Epidermal melanocyte (primary cell): ENCODE measurements around the gene RNF13.
"Not testable (repeated sequence)": the region's sequence is repeated elsewhere in the genome, so short reads cannot be mapped to it uniquely, and the experiment has no call there.

ENCODE experiments used
- DNase-seq: peaks from one replicate; pipeline ENCODE4 v3.0.0; 2011; ENCODE audit warnings: low spot score; ENCODE audit not compliant: insufficient read length

Gene RNF13

DNA sequence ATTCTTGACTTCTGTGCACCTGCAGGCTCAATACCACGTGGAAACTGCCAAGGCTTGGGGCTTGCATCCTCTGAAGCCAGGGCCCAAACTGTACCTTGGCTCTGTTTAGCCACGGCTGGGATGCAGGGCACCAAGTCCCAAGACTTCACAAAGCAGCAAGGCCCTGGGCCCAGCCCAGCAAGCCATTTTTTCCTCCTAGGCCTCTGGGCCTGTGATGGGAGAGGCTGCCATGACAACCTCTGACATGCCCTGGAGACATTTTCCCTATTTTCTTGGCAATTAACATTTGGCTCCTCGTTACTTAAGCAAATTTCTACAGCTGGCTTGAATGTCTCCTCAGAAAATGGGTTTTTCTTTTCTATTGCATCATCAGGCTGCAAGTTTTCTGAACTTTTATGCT lies 25.5 kb downstream of the RNF13 start:
- DNase-seq: not testable (repeated sequence)

DNA sequence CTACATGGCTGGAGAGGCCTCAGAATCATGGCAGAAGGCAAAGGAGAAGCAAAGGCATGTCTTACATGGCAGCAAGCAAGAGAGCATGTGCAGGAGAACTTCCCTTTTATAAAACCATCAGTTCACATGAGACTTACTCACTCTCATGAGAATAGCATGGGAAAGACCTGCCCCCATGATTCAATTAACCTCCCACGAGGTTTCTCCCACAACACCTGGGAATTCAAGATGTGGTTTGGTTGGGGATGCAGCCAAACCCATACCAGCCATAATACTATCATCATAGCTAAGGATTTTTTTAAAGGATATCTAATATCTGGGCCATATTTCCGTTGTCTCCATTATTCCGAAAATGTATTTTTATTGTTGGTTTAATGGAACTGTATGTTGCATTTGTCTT lies 26.5 kb downstream of the RNF13 start:
- not testable (repeated sequence) for DNase-seq

DNA sequence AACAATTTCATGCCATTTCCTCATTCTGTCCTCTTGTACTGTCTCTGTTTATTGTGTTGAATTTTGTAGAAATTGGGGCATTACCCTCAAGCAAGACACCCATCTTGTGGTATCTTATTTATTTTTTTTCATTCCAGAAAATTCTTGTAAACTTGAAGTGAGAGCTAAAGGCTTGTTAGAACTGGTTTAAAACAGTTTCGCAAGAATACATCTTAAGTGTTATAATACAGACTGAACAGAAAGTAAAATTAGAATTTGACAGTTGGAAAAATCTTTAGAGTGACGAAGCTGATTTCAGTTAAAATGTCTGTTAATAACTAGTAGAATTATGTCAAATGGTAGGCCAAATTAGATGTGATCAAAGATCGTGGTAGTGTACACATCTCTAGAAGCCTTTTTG lies 26.9 kb downstream of the RNF13 start:
- no peak for DNase-seq

DNA sequence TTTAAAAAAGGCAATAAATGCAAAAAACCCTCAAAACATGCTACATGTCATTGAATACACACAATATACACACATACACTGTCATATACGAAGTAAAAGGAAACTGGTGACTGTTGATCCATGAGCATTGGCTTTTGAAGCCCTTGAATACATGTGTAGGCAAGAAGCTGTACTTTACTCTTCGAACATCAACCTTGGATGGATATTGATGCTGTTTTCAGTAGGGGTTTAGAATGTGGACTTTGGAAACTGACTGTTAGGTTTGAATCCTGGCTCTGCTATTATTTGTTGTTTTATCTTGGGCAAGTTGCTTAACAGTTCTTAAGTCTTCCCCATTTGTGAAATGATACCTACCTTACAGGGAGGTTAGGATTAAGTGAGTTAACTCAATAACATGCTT lies 30.5 kb downstream of the RNF13 start:
- no peak for DNase-seq

DNA sequence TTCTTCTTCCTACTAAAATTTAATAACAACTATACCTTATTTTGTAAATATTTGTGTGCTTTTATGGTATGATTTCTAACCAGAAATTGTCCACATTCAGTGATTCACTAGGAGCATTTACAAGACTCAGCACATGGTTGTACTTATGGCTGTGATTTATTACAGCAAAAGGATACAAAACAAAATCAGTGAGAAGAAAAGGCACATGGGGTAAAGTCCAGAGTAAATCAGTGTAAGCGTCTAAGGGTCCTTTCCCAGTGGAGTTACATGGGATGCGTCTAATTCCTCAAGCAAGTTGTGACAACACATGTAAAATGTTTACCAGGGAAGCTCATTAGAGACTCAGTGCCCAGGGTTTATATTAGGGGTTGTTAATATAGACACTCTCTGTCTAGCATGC lies 31.1 kb downstream of the RNF13 start:
- no peak for DNase-seq

- DNase-seq: no peak
These were observed 32.7 kb downstream of the RNF13 start for GRCh38 chr3:149845570-149846244.

GRCh38 chr3:149848238-149848637 lies 35.2 kb downstream of the RNF13 start:
- no peak for DNase-seq

GRCh38 chr3:149848688-149849087 lies 35.7 kb downstream of the RNF13 start:
- DNase-seq: no peak

GRCh38 chr3:149850787-149851584 lies 38.0 kb downstream of the RNF13 start:
- no peak for DNase-seq

GRCh38 chr3:149858911-149859310 lies 45.9 kb downstream of the RNF13 start:
- no peak for DNase-seq

DNA sequence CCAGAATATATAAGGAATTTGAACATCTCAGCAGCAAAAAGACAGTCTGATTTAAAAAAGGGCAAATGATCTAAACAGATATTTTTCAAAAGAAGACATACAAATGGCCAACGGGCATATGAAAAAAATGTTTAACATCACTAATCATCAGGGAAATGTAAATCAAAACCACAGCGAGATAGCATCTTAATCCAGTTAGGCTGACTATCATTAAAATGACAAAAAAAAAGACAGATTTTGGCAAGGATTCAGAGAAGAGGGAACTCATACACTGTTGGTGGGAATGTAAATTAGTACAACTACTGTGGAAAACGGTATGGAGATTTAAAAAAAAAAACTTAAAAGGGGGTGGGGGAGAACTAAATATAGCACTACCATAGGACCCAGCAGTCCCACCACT lies 47.9 kb downstream of the RNF13 start:
- DNase-seq: no peak

- DNase-seq: no peak
These were observed 54.5 kb downstream of the RNF13 start for GRCh38 chr3:149867563-149867962.

DNA sequence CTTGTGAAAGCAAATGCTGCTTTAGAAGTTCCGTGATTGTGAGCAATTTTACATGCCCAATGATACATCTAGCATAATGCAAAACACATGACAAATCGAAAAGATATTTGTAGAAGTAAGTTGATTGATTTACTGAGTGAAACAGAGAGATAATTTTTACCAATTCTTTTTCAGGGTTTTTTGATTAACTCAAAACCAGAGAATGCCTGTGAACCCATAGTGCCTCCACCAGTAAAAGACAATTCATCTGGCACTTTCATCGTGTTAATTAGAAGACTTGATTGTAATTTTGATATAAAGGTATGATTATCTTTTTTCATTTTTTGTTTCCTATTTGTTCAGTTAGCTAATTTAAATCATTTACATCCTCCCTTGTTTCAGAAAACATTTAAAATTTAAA lies 58.8 kb downstream of the RNF13 start:
- no peak for DNase-seq

GRCh38 chr3:149872589-149872988 lies 59.6 kb downstream of the RNF13 start:
- no peak for DNase-seq

DNA sequence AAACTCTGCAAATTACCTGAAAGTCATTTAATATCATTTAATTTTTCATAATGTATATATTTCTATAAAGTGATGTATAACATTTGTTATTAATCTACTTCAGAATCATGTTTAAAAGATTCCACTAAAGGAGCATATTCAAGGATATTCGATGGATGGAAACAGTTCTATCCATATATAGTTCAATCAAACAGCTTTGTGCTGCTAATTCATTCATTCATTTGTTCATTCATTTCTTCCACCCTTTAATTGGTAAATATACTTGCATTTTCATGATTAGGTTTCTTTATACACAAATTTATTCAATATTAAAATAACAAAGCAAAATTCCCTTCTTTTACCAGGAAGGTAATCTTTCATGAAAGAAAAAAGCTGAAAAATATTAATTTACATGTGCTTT lies 64.7 kb downstream of the RNF13 start:
- DNase-seq: no peak

- DNase-seq: no peak
These were observed 66.9 kb downstream of the RNF13 start for GRCh38 chr3:149879872-149880271.

- DNase-seq: no peak
These were observed 68.9 kb downstream of the RNF13 start for GRCh38 chr3:149881879-149882278.

- DNase-seq: no peak
These were observed 70.1 kb downstream of the RNF13 start for GRCh38 chr3:149883134-149883533.

DNA sequence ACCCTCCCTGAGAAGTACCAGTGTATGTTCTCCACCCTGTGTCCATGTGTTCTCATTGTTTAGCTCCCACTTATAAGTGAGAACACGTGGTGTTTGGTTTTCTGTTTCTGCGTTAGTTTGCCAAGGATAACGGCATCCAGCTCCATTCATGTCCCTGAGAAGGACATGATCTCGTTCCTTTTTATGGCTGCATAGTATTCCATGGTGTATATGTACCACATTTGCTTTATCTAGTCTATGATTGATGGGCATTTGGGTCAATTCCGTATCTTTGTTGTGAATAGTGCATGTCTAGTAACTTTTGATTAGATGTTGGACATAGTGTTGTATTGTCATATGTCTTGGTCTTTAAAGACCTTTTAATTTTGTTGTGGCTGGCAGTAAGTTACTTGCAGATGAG lies 70.8 kb downstream of the RNF13 start:
- DNase-seq: not testable (repeated sequence)

GRCh38 chr3:149884848-149885247 lies 71.8 kb downstream of the RNF13 start:
- not testable (repeated sequence) for DNase-seq

GRCh38 chr3:149886957-149887356 lies 73.9 kb downstream of the RNF13 start:
- DNase-seq: no peak

- no peak for DNase-seq
These were observed 78.6 kb downstream of the RNF13 start for GRCh38 chr3:149891621-149892020.

DNA sequence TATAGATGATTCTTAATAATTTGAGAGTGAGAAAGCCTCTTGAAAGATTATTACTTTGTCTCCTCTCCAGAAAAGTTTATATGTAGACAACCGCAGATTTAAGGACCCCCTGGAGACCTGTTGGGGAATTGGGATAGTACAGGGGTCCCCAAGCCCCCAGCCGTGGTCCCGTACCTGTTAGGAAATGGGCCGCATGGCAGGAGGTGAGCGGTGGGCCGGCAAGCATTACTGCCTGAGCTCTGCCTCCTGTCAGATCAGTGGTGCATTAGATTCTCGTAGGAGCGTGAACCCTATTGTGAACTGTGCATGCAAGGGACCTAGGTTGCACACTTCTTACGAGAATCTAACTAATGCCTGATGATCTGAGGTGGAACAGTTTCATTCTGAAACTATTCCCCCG lies 79.4 kb downstream of the RNF13 start:
- DNase-seq: no peak
